Colonic mucosa (tissue), 4 donors: ENCODE data around the gene SLIT1. TPM values are rescaled to one million over a fixed set of nuclear protein-coding genes. Genes with fewer than 3 reads are reported as not detected.

ENCODE experiments used
- DNase-seq: peaks from one replicate; pipeline ENCODE4 v3.0.0-alpha.2; 2020
- H3K27ac ChIP-seq: fragments of 200-600 bp; one replicate; pipeline ENCODE4 v1.8.0; 2021
- H3K27me3 ChIP-seq: fragments of 200-600 bp; one replicate; pipeline ENCODE4 v1.8.0; 2021
- H3K36me3 ChIP-seq: fragments of 200-600 bp; one replicate; pipeline ENCODE4 v1.8.0; 2021
- H3K4me1 ChIP-seq: fragments of 200-600 bp; one replicate; pipeline ENCODE4 v1.8.0; 2021; ENCODE audit warnings: mild to moderate bottlenecking
- H3K4me3 ChIP-seq: fragments of 200-600 bp; one replicate; pipeline ENCODE4 v1.8.0; 2021
- H3K9ac ChIP-seq, 2 donors: one replicate each; pipeline ENCODE4 v1.7.0; 2013; ENCODE audit warnings: control low read depth in 2 of 2, low read depth in 2 of 2, low read length in 2 of 2
- H3K9me3 ChIP-seq: fragments of 200-600 bp; one replicate; pipeline ENCODE4 v1.8.0; 2021
- CTCF ChIP-seq: fragments of 200-600 bp; IDR thresholded peaks from one replicate; pipeline ENCODE4 v1.8.0; 2022; ENCODE audit warnings: antibody characterized with exemption, mild to moderate bottlenecking
- intact Hi-C: fragments of 100-400 bp; cut with DNase I; formaldehyde crosslinking; loops from one replicate; pipeline ENCODE4 v1.14.1; 2022
- total RNA-seq, 2 donors: library from RNA; stranded (reverse); fragmentation: NEBNext Ultra II Directional in 1 of 2; extraction: Animal tissue kit (Norgen Biotek cat#: 25700) in 1 of 2; gene quantifications; one replicate each; pipeline ENCODE4 v1.2.1, GENCODE V29; 2021
- donor health status: healthy.
- donor health status: DM: no; HTN: no; CAD: no.
- donor health status: DM: no; HTN: no; CAD: no.

SLIT1 gene
- total RNA-seq, 2 donors from 2014 or later = 0.17 to 0.24 TPM

- H3K4me1 ChIP-seq = no peaks in the 10 kb centered on the region
- no peak overlapping the region for H3K9ac ChIP-seq
- intact Hi-C loops = no loop called here
- no peaks in the 10 kb centered on the region for H3K36me3 ChIP-seq
- no peak for TF ChIP-seq CTCF
- H3K4me3 ChIP-seq = no peak overlapping the region
- DNase-seq = no peak
- H3K9me3 ChIP-seq = no peaks in the 10 kb centered on the region
- no peak overlapping the region for H3K27ac ChIP-seq
- no peaks in the 10 kb centered on the region for H3K27me3 ChIP-seq
Observed at GRCh38 chr10:97042716-97043562, 142.8 kb downstream of the SLIT1 start.

GRCh38 chr10:97042081-97042480, 143.7 kb downstream of the SLIT1 start:
- no peaks in the 10 kb centered on the region for H3K36me3 ChIP-seq
- no peaks in the 10 kb centered on the region for H3K9me3 ChIP-seq
- no peak overlapping the region for H3K27ac ChIP-seq
- no peak for DNase-seq
- intact Hi-C loops = no loop called here
- no peaks in the 10 kb centered on the region for H3K27me3 ChIP-seq
- TF ChIP-seq CTCF = no peak
- H3K9ac ChIP-seq = no peak overlapping the region
- H3K4me1 ChIP-seq = no peaks in the 10 kb centered on the region
- no peak overlapping the region for H3K4me3 ChIP-seq

GRCh38 chr10:97040706-97041105, 145.1 kb downstream of the SLIT1 start:
- no peak for TF ChIP-seq CTCF
- no peaks in the 10 kb centered on the region for H3K9me3 ChIP-seq
- no peak overlapping the region for H3K27ac ChIP-seq
- no peak for DNase-seq
- H3K4me3 ChIP-seq = no peak overlapping the region
- intact Hi-C loops = no loop called here
- no peak overlapping the region for H3K9ac ChIP-seq
- H3K4me1 ChIP-seq = no peaks in the 10 kb centered on the region
- no peaks in the 10 kb centered on the region for H3K36me3 ChIP-seq
- H3K27me3 ChIP-seq = no peaks in the 10 kb centered on the region

- H3K4me3 ChIP-seq = no peak overlapping the region
- no peaks in the 10 kb centered on the region for H3K4me1 ChIP-seq
- no peaks in the 10 kb centered on the region for H3K9me3 ChIP-seq
- H3K27me3 ChIP-seq = no peaks in the 10 kb centered on the region
- H3K27ac ChIP-seq = no peak overlapping the region
- no peak for DNase-seq
- H3K9ac ChIP-seq = no peak overlapping the region
- intact Hi-C loops = no loop called here
- no peaks in the 10 kb centered on the region for H3K36me3 ChIP-seq
- TF ChIP-seq CTCF = no peak
Observed at GRCh38 chr10:97040248-97040584, 145.5 kb downstream of the SLIT1 start.

- intact Hi-C loops = loop anchor here (10.0 kb wide), 1 partner anchor 275 kb away; no protein-coding TSS in a partner anchor
Observed at GRCh38 chr10:97039538-97040247, 146.1 kb downstream of the SLIT1 start.

More at GRCh38 chr10:97039538-97040247, 146.1 kb downstream of the SLIT1 start:
- H3K36me3 ChIP-seq = no peaks in the 10 kb centered on the region
- H3K27ac ChIP-seq = no peak overlapping the region
- no peak for DNase-seq
- H3K4me1 ChIP-seq = no peaks in the 10 kb centered on the region
- no peak for TF ChIP-seq CTCF
- no peak overlapping the region for H3K9ac ChIP-seq
- H3K9me3 ChIP-seq = no peaks in the 10 kb centered on the region
- no peak overlapping the region for H3K4me3 ChIP-seq
- no peaks in the 10 kb centered on the region for H3K27me3 ChIP-seq
